ENCODE data around the gene CD3G.
"Not testable (repeated sequence)": the region's sequence is repeated elsewhere in the genome, so short reads cannot be mapped to it uniquely, and the experiment has no call there.

The CD3G gene

GRCh38 chr11:118373871-118374270 is 29.7 kb downstream of the CD3G start:
- Histone ChIP-seq H3K4me3 (no peak overlapping the region), H3K4me1 (no peaks in the 10 kb centered on the region), H3K36me3 (replicated peaks) (peaks cover 69% of the 10 kb centered on the region), H3K9me3 (no peaks in the 10 kb centered on the region), H3K27me3 (ENCODE audit: low read depth) (no peaks in the 10 kb centered on the region)
- no peak for DNase-seq (ENCODE audit: low spot score in 2 of 2)
- in situ Hi-C loops (cut with MboI; ENCODE audit: low sequenced_read_pairs): loop anchor here (10.0 kb wide), 1 partner anchor 131 kb away; no protein-coding TSS in a partner anchor

DNA sequence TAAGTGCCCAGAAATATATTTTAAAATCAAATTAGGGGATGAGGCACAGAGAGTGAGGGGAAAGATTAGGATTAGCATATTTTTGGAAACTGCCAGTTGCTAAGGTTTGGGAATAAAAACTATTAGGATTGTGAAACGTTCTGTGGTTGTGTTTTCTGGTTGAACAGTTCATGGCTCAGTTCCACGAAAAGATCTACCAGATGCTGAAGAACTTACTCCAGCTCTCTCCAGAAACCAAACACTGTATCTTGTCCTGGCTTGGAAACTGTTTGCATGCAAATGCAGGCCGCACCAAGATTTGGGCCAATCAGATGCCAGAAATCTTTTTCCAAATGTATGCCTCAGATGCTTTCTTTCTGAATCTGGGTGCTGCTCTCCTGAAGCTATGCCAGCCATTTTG is 30.6 kb downstream of the CD3G start:
- in situ Hi-C loops (cut with MboI; ENCODE audit: low sequenced_read_pairs): loop anchor here (10.0 kb wide), 1 partner anchor 130 kb away; no protein-coding TSS in a partner anchor
- H3K4me1 ChIP-seq: no peaks in the 10 kb centered on the region
- H3K4me3 ChIP-seq: no peak overlapping the region
- no peaks in the 10 kb centered on the region for H3K27me3 ChIP-seq (ENCODE audit: low read depth)
- no peak for DNase-seq (ENCODE audit: low spot score in 2 of 2)
- H3K36me3 ChIP-seq (replicated peaks): peaks cover 67% of the 10 kb centered on the region
- H3K9me3 ChIP-seq: no peaks in the 10 kb centered on the region

DNA sequence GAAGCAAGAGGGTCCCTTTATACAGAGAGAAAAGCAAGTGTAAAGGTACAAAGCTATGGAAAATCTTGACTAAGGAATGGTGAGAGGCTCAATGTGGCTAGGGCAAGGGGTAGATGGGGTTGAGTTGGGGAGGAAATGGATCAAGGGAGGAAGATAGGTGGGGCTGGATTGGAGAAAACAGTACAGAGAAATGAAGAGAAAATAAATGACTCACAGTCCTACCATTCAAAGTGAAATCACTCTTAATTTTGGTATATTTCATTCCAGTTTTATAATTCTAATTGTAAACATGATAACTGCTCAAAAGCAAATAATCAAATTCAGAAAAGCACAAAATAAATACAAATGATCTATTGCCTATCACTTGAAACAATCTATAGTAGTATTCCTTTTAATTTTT is 31.8 kb downstream of the CD3G start:
- Histone ChIP-seq H3K4me3 (no peak overlapping the region), H3K36me3 (replicated peaks) (peaks cover 62% of the 10 kb centered on the region), H3K9me3 (no peaks in the 10 kb centered on the region), H3K4me1 (no peaks in the 10 kb centered on the region), H3K27me3 (ENCODE audit: low read depth) (no peaks in the 10 kb centered on the region)
- DNase-seq (ENCODE audit: low spot score in 2 of 2): no peak
- in situ Hi-C loops (cut with MboI; ENCODE audit: low sequenced_read_pairs): loop anchor here (10.0 kb wide), 1 partner anchor 129 kb away; no protein-coding TSS in a partner anchor

GRCh38 chr11:118379497-118379896 is 35.4 kb downstream of the CD3G start:
- no peak for DNase-seq (ENCODE audit: low spot score in 2 of 2)
- Histone ChIP-seq H3K9me3 (no peaks in the 10 kb centered on the region), H3K27me3 (ENCODE audit: low read depth) (no peaks in the 10 kb centered on the region), H3K4me1 (no peaks in the 10 kb centered on the region), H3K36me3 (replicated peaks) (peaks cover 55% of the 10 kb centered on the region), H3K4me3 (no peak overlapping the region)
- in situ Hi-C loops (cut with MboI; ENCODE audit: low sequenced_read_pairs): loop anchor here (10.0 kb wide), 1 partner anchor 125 kb away; no protein-coding TSS in a partner anchor

DNA sequence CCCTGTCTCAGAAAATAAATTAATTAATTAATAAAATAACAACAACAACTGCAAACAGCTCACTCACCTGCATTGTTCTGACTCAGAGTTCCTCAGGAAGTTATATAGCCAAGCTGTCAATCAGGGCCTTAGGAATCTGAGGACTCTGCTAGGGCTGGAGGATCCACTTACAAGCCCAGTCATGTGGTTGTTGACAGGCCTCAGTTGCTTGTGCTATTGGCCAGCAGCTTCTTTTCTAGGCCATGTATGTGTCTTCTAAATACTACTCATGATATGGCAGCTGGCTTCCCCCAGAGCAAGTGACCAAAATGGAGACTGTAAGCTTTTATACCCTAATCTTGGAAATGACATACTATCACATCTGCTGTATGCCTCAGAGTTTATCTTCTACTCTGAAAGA is 36.4 kb downstream of the CD3G start:
- in situ Hi-C loops (cut with MboI; ENCODE audit: low sequenced_read_pairs): no loop called here
- Histone ChIP-seq H3K27me3 (ENCODE audit: low read depth) (no peaks in the 10 kb centered on the region), H3K4me3 (no peak overlapping the region), H3K4me1 (no peaks in the 10 kb centered on the region), H3K9me3 (no peaks in the 10 kb centered on the region), H3K36me3 (replicated peaks) (peaks cover 58% of the 10 kb centered on the region)
- DNase-seq (ENCODE audit: low spot score in 2 of 2): no peak

GRCh38 chr11:118382954-118383353 is 38.8 kb downstream of the CD3G start:
- no peaks in the 10 kb centered on the region for H3K27me3 ChIP-seq (ENCODE audit: low read depth)
- no peaks in the 10 kb centered on the region for H3K4me1 ChIP-seq
- no peak for DNase-seq (ENCODE audit: low spot score in 2 of 2)
- no peaks in the 10 kb centered on the region for H3K9me3 ChIP-seq
- in situ Hi-C loops (cut with MboI; ENCODE audit: low sequenced_read_pairs): no loop called here
- peaks cover 70% of the 10 kb centered on the region for H3K36me3 ChIP-seq (replicated peaks)
- H3K4me3 ChIP-seq: no peak overlapping the region

DNA sequence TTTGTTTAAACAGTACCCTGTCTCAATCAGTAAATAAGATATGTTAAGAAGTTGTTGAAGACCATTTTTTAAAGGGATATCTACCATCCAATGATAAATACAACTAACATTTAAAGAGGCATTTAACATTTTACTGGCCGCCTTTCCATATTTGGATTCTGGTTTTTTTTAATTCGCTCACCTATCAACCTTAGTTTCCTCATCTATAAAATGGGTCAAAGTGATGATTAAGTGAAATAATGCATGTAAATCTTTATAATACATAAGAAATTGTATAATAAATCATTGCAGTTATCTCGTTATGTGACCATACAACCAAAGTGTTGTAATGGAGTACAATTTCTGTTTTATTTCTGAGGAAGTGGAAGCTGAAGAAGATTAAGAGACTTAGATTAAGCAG is 39.5 kb downstream of the CD3G start:
- H3K4me3 ChIP-seq: no peak overlapping the region
- peaks cover 68% of the 10 kb centered on the region for H3K36me3 ChIP-seq (replicated peaks)
- no peaks in the 10 kb centered on the region for H3K27me3 ChIP-seq (ENCODE audit: low read depth)
- in situ Hi-C loops (cut with MboI; ENCODE audit: low sequenced_read_pairs): no loop called here
- DNase-seq (ENCODE audit: low spot score in 2 of 2): no peak
- H3K4me1 ChIP-seq: no peaks in the 10 kb centered on the region
- H3K9me3 ChIP-seq: no peaks in the 10 kb centered on the region

DNA sequence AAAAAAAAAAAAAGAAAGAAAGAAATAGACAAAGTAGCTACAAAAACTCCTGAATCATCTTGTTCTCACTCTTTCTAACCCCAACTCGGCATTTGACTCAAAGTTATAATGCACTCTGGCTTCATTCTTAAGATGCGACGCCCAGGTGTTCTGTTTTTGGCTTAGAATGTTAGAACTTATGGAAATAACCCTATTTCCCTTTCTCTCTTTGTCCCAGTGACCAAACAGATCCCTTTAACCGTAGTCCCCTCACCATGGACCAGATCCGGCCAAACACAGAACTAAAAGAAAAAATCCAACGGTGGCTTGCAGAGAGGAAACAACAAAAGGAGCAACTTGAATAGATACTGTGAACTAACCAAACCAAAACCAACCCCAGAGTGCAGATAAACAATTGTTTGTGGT is 52.0 kb downstream of the CD3G start:
- Histone ChIP-seq H3K4me3 (no peak overlapping the region), H3K27me3 (ENCODE audit: low read depth) (no peaks in the 10 kb centered on the region), H3K4me1 (no peaks in the 10 kb centered on the region), H3K36me3 (replicated peaks) (peaks cover 32% of the 10 kb centered on the region), H3K9me3 (no peaks in the 10 kb centered on the region)
- in situ Hi-C loops (cut with MboI; ENCODE audit: low sequenced_read_pairs): no loop called here
- no peak for DNase-seq (ENCODE audit: low spot score in 2 of 2)

- H3K9me3 ChIP-seq: no peaks in the 10 kb centered on the region
- no peaks in the 10 kb centered on the region for H3K27me3 ChIP-seq (ENCODE audit: low read depth)
- no peak for DNase-seq (ENCODE audit: low spot score in 2 of 2)
- H3K36me3 ChIP-seq (replicated peaks): peaks cover 24% of the 10 kb centered on the region
- in situ Hi-C loops (cut with MboI; ENCODE audit: low sequenced_read_pairs): no loop called here
- no peaks in the 10 kb centered on the region for H3K4me1 ChIP-seq
- no peak overlapping the region for H3K4me3 ChIP-seq
These were observed 53.3 kb downstream of the CD3G start for GRCh38 chr11:118397448-118397847.

- Histone ChIP-seq H3K36me3 (replicated peaks) (peaks cover 9% of the 10 kb centered on the region), H3K9me3 (no peaks in the 10 kb centered on the region), H3K4me1 (peaks cover 5% of the 10 kb centered on the region), H3K4me3 (no peak overlapping the region), H3K27me3 (ENCODE audit: low read depth) (no peaks in the 10 kb centered on the region)
- in situ Hi-C loops (cut with MboI; ENCODE audit: low sequenced_read_pairs): no loop called here
- no peak for DNase-seq (ENCODE audit: low spot score in 2 of 2)
These were observed 54.8 kb downstream of the CD3G start for GRCh38 chr11:118398791-118399559.

GRCh38 chr11:118401151-118401879 is 57.2 kb downstream of the CD3G start, which contains the start of gene ATP5MG:
Gene ATP5MG, plus strand, starts transcription at chr11:118401606. Its CDS starts 60 bp downstream, at chr11:118401666.
- Histone ChIP-seq H3K9me3 (no peaks in the 10 kb centered on the region), H3K27me3 (ENCODE audit: low read depth) (no peaks in the 10 kb centered on the region), H3K36me3 (replicated peaks) (peaks cover 27% of the 10 kb centered on the region), H3K4me3 (peak within 1 kb of the TSS; percentile 75), H3K4me1 (peaks cover 5% of the 10 kb centered on the region)
- DNase-seq (ENCODE audit: low spot score in 2 of 2): peak; percentile 81 to 93
- in situ Hi-C loops (cut with MboI; ENCODE audit: low sequenced_read_pairs): loop anchor here (5.0 kb wide), 1 partner anchor 91 kb away; no protein-coding TSS in a partner anchor

- Histone ChIP-seq H3K4me3 (peak overlapping the region; percentile 75), H3K36me3 (replicated peaks) (peaks cover 29% of the 10 kb centered on the region), H3K4me1 (peaks cover 5% of the 10 kb centered on the region), H3K9me3 (no peaks in the 10 kb centered on the region), H3K27me3 (ENCODE audit: low read depth) (no peaks in the 10 kb centered on the region)
- in situ Hi-C loops (cut with MboI; ENCODE audit: low sequenced_read_pairs): loop anchor here (5.0 kb wide), 1 partner anchor 90 kb away; no protein-coding TSS in a partner anchor
- peak in 1 of 2 experiments; percentile 15 for DNase-seq (ENCODE audit: low spot score in 2 of 2)
These were observed 57.9 kb downstream of the CD3G start for GRCh38 chr11:118401880-118402590.

GRCh38 chr11:118402594-118402993 is 58.5 kb downstream of the CD3G start:
- H3K4me1 ChIP-seq; H3K9me3 ChIP-seq; H3K27me3 ChIP-seq (ENCODE audit: low read depth); DNase-seq (ENCODE audit: low spot score in 2 of 2): not testable (repeated sequence)
- in situ Hi-C loops (cut with MboI; ENCODE audit: low sequenced_read_pairs): loop anchor here (5.0 kb wide), 1 partner anchor 90 kb away; no protein-coding TSS in a partner anchor
- Histone ChIP-seq H3K4me3 (peak overlapping the region; percentile 75), H3K36me3 (replicated peaks) (peaks cover 34% of the 10 kb centered on the region)

All from HAP-1 (cell line).